WTC11 (cell line): ENCODE data around the gene ANO2. TPM values are rescaled to one million over a fixed set of nuclear protein-coding genes. Genes with fewer than 3 reads are reported as not detected.

Experiments
- ATAC-seq: fragments of 200-7000 bp; cut with Tn5 transposase; 2 replicates; pipeline ENCODE4 v1.10.0; 2021; ENCODE audit warnings: mild to moderate bottlenecking, moderate library complexity
- CTCF ChIA-PET: fragments of 300-600 bp; sonication (Branson Sonifier 250); formaldehyde crosslinking; loops from one replicate; lab custom pipeline; 2021; ENCODE audit warnings: antibody characterized with exemption; lab: Charles Lee
- POLR2A ChIA-PET: fragments of 350-600 bp; sonication (Branson Sonifier 250); formaldehyde crosslinking; loops from one replicate; lab custom pipeline; 2021; ENCODE audit warnings: antibody characterized with exemption; lab: Charles Lee
- DNase-seq: peaks from one replicate; pipeline ENCODE4 v3.0.0; 2021; ENCODE audit warnings: low spot score
- H3K27ac Mint-ChIP-seq: 2 replicates; pipeline ENCODE4 v1.8.0; 2021; ENCODE audit warnings: mixed read lengths
- H3K27me3 Mint-ChIP-seq: 2 replicates; pipeline ENCODE4 v1.8.0; 2021; ENCODE audit warnings: low read depth, mild to moderate bottlenecking, moderate library complexity, mixed read lengths
- H3K36me3 Mint-ChIP-seq: 2 replicates; pipeline ENCODE4 v1.8.0; 2021; ENCODE audit warnings: mixed read lengths
- H3K4me1 Mint-ChIP-seq: 2 replicates; pipeline ENCODE4 v1.8.0; 2022; ENCODE audit warnings: mixed read lengths
- H3K4me3 Mint-ChIP-seq: 2 replicates; pipeline ENCODE4 v1.8.0; 2021; ENCODE audit warnings: mild to moderate bottlenecking, moderate library complexity, mixed read lengths
- H3K9me3 Mint-ChIP-seq: 2 replicates; pipeline ENCODE4 v1.8.0; 2021; ENCODE audit warnings: mixed read lengths
- ATF3 ChIP-seq: sonication (generic); formaldehyde crosslinking; conservative IDR thresholded peaks from 2 replicates; pipeline ENCODE4 v1.8.1; 2022; ENCODE audit warnings: mild to moderate bottlenecking, missing genetic modification reagents
- CREM ChIP-seq: sonication (generic); formaldehyde crosslinking; IDR thresholded peaks from 2 replicates; pipeline ENCODE4 v1.8.1; 2022; ENCODE audit warnings: mild to moderate bottlenecking, missing genetic modification reagents, moderate library complexity
- CTCF ChIP-seq: fragments of 200-600 bp; IDR thresholded peaks from 2 replicates; pipeline ENCODE4 v1.8.0; 2022; ENCODE audit warnings: antibody characterized with exemption
- GTF2I ChIP-seq: fragments of 250-450 bp; sonication (Bioruptor Pico); conservative IDR thresholded peaks from 2 replicates; pipeline ENCODE4 v1.4.0; 2021; ENCODE audit warnings: mild to moderate bottlenecking
- JUN ChIP-seq: sonication (generic); formaldehyde crosslinking; IDR thresholded peaks from 2 replicates; pipeline ENCODE4 v1.8.0; 2023; ENCODE audit warnings: mild to moderate bottlenecking, missing genetic modification reagents
- MYBL2 ChIP-seq: sonication (generic); formaldehyde crosslinking; IDR thresholded peaks from 2 replicates; pipeline ENCODE4 v1.8.1; 2023; ENCODE audit warnings: mild to moderate bottlenecking, moderate library complexity, missing genetic modification reagents
- NFE2L1 ChIP-seq: sonication (generic); formaldehyde crosslinking; IDR thresholded peaks from 2 replicates; pipeline ENCODE4 v1.8.1; 2023; ENCODE audit warnings: missing genetic modification reagents
- NR1H2 ChIP-seq: sonication (generic); formaldehyde crosslinking; IDR thresholded peaks from 2 replicates; pipeline ENCODE4 v1.9.0; 2021; ENCODE audit warnings: mild to moderate bottlenecking, moderate library complexity, missing genetic modification reagents
- RELA ChIP-seq: sonication (generic); formaldehyde crosslinking; IDR thresholded peaks from 2 replicates; pipeline ENCODE4 v1.8.1; 2022; ENCODE audit warnings: missing genetic modification reagents, mild to moderate bottlenecking, borderline replicate concordance
- SMAD4 ChIP-seq: sonication (generic); formaldehyde crosslinking; IDR thresholded peaks from 2 replicates; pipeline ENCODE4 v1.8.0; 2022; ENCODE audit warnings: mild to moderate bottlenecking, missing genetic modification reagents
- STAT6 ChIP-seq: sonication (generic); formaldehyde crosslinking; conservative IDR thresholded peaks from 2 replicates; pipeline ENCODE4 v1.8.1; 2023; ENCODE audit warnings: mild to moderate bottlenecking, low read depth, missing genetic modification reagents, moderate library complexity
- TEAD4 ChIP-seq: sonication (generic); formaldehyde crosslinking; IDR thresholded peaks from 2 replicates; pipeline ENCODE4 v1.8.0; 2022; ENCODE audit warnings: mild to moderate bottlenecking, missing genetic modification reagents
- USF1 ChIP-seq: sonication (generic); formaldehyde crosslinking; IDR thresholded peaks from 2 replicates; pipeline ENCODE4 v1.8.0; 2022; ENCODE audit warnings: mild to moderate bottlenecking, missing genetic modification reagents
- USF2 ChIP-seq: sonication (generic); formaldehyde crosslinking; IDR thresholded peaks from 2 replicates; pipeline ENCODE4 v1.8.1; 2023; ENCODE audit warnings: mild to moderate bottlenecking, missing genetic modification reagents, moderate library complexity
- ZNF396 ChIP-seq: fragments of 250-450 bp; sonication (Bioruptor Pico); IDR thresholded peaks from 2 replicates; pipeline ENCODE4 v1.8.0; 2021; ENCODE audit warnings: mild to moderate bottlenecking, moderate library complexity, borderline replicate concordance
- ZNF671 ChIP-seq: fragments of 250-450 bp; sonication (Bioruptor Pico); IDR thresholded peaks from 2 replicates; pipeline ENCODE4 v1.8.0; 2021; ENCODE audit warnings: mild to moderate bottlenecking
- total RNA-seq: library from RNA; stranded (reverse); gene quantifications from 3 replicates; pipeline ENCODE4 v1.2.3, GENCODE V29; 2021

The ANO2 gene
- total RNA-seq, 1 experiment from 2014 or later = 2.8 TPM

GRCh38 chr12:5556946-5557673 is 387.9 kb downstream of the ANO2 start:
- Mint-ChIP-seq H3K27ac (no peak overlapping the region), H3K9me3 (peaks cover 13% of the 10 kb centered on the region), H3K36me3 (peaks cover 6% of the 10 kb centered on the region), H3K4me1 (peaks cover 32% of the 10 kb centered on the region), H3K4me3 (no peak overlapping the region), H3K27me3 (no peaks in the 10 kb centered on the region; the same call in 1 of the 2 replicates)
- CTCF ChIA-PET = interaction anchor here (0.6 to 3.2 kb wide), 9 partner anchors 27 to 511 kb away, joined by 3 to 12 read pairs (median 3); partner anchors contain the start of gene NTF3
- DNase-seq (no peak), ATAC-seq (no peak)
- POLR2A ChIA-PET = no interaction called here
- TF ChIP-seq GTF2I = no peak
- no peak for TF ChIP-seq TEAD4
- TF ChIP-seq ZNF396 (CRISPR knock-in tag) = no peak
- TF ChIP-seq CREM (CRISPR knock-in tag) = no peak
- no peak for TF ChIP-seq ATF3 (CRISPR knock-in tag)
- no peak for TF ChIP-seq MYBL2 (CRISPR knock-in tag)
- no peak for TF ChIP-seq USF1
- TF ChIP-seq NR1H2 = no peak
- TF ChIP-seq JUN (CRISPR knock-in tag) = no peak
- TF ChIP-seq SMAD4 (CRISPR knock-in tag) = no peak
- TF ChIP-seq CTCF = no peak

DNA sequence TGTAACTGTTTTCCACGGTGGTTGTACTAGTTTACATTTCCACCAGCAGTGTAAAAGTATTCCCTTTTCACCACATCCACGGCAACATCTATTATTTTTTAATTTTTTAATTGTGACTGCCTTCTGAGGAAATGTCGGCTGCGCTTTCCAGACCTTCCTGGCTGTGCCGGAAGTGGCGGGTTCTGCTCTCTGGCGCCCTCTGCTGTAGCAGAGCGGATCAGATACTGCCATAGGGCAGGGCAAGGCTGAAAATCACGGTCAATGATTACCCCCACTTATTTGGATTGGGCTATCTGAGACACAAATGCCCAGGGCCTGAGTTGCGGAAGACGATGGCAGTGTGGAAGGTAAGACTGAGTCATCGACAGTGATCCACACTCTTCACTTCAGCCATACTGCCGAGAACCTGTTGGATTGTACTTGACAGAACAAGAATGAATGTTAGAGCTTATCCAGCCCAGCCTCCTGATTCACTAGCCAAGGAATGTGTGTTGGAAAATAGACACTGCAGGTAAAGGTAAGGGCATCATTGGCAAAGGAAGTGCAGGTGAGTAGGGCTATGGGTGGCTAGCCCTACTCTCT is 388.9 kb downstream of the ANO2 start:
- Mint-ChIP-seq H3K4me1 (peaks cover 32% of the 10 kb centered on the region), H3K27ac (no peak overlapping the region), H3K36me3 (peaks cover 6% of the 10 kb centered on the region), H3K4me3 (no peak overlapping the region), H3K9me3 (peaks cover 19% of the 10 kb centered on the region), H3K27me3 (no peaks in the 10 kb centered on the region)
- ChIA-PET CTCF (interaction anchor here (0.6 to 3.2 kb wide), 15 partner anchors 14 to 512 kb away, joined by 3 to 12 read pairs (median 3); partner anchors contain the start of gene NTF3), POLR2A (no interaction called here)
- peak; percentile 73 for DNase-seq
- ATAC-seq = peak; percentile 87
- TF ChIP-seq USF2 (CRISPR knock-in tag) = no peak
- peak; percentile 89 for TF ChIP-seq CTCF
- TF ChIP-seq ZNF396 (CRISPR knock-in tag) = no peak
- no peak for TF ChIP-seq ZNF671 (CRISPR knock-in tag)
- TF ChIP-seq STAT6 = no peak
- no peak for TF ChIP-seq RELA (CRISPR knock-in tag)
- no peak for TF ChIP-seq NFE2L1
